ENCODE results near the gene LRRN2.

The LRRN2 gene

DNA sequence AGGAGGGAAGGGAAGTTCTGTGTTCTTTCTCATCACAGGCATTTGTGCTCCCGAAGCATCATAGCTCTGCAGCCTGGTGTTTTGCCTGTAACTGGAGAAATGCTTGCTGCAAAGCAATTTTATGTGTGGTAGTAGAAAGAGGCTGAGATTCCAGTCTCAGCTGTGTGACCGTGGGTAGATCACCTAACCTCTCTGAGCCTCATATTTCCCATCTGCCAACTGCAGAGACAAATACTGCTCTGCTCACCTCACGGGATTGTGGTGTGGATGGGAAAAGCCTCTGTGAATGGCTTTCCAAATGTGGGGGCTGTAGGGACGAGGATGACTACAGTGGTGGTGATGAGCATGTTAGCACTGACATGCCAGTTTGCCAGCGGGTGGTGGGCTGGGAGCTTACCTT is 85.3 kb downstream of the LRRN2 start:
- DNase-seq (ENCODE audit: low read depth) = no peak

DNA sequence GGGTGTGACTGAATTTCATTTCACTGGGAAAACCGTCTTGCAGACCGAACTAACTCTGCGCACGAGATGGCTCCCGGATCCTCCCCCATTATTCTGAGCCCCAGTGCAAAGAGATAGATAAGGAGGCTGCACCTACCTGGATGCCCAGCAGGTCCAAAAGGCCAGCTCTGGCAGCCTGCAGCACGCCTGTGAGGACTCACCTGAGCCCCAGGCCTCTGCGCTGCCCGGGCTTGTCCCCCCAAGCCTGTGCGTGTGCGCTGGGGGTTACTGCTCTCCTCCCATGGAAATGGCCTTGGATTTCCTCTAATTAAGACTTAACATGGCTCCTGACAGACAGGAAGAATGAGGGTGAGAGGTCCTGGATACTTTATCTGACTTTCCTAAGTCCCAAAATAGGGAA is 85.9 kb downstream of the LRRN2 start:
- DNase-seq (ENCODE audit: low read depth) = no peak

DNA sequence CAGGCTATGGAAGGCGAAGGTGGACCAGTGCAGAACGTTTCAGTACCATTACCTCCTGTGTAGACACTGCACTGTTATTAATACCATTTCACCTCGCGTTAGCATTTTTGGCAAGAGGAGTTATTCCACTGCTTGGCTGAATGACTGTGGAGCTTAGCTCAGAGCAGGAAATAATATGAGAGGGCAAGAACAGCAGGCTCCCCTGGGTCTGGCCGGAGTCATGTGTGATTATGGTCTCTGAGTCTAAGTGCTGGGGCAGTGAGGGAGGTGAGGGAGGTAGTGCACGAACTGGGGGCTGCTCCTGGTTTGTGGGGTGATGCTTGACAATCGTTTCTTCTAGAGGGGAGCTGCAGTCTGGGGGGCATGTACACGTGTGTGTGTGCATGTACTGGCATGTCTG is 86.4 kb downstream of the LRRN2 start:
- DNase-seq (ENCODE audit: low read depth) = no peak

DNA sequence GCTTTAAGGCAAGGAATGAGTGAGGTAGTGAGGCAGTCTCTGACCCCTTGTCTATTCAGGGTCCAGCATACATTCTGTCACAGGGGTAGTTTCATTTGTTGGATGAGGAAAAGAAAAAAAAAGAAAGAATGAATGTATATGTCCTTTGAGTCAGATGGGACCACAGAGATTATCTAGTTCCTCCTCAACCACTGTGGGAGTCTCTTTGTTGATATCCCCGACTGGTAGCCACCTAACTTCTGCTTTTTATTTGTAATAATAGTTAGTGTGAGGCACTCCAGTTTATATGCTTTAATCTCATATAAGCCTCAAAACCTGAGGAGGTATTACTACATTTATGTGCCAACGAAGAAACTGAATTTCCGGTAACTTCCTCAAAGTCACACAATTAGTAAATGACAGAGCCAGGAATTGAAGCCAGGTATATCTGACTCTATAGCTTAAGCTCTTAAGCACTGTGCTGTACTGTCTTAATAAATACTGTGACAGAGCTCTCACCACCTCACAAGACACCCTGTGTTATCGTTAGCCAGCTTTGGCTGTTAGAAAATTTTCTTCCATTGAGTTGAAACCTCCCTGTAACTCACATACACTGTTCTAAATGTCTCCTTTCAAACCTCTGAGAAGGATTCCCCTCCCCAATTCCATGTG is 87.1 kb downstream of the LRRN2 start:
- no peak for DNase-seq (ENCODE audit: low read depth)

DNA sequence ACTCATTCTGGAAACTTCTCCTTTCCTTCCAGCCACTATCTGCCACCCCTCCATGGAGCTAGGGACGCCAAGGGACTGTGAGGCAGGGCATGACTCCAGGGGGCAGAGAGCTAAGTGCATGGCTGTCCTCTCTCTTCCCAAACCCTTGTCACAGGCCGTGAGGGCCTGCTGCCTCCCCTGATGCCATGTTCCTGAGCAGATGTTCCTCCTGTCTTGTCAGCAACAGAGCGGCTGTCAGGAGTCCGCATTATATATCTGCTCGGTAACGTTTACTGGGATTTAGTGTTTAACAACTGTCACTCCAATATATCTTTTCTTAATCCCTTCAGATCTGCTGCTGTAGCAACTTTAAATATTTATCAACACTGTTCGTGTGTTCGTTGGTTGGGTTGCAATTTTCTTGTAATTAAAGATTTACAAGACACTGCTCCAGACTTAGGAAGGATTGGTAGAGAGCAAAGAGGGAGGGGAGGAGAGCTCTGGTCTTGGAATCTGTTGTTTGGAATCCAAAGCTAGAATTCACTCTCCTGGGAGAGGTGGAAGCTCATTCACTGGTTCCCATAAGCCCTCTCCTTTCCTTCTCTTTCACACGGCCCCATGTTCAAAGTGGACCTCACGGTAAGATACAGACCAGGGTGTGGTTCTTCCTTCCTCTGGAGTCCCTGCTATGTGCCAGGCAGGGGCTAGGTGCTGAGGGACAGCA is 93.1 kb downstream of the LRRN2 start:
- no peak for DNase-seq (ENCODE audit: low read depth)

DNA sequence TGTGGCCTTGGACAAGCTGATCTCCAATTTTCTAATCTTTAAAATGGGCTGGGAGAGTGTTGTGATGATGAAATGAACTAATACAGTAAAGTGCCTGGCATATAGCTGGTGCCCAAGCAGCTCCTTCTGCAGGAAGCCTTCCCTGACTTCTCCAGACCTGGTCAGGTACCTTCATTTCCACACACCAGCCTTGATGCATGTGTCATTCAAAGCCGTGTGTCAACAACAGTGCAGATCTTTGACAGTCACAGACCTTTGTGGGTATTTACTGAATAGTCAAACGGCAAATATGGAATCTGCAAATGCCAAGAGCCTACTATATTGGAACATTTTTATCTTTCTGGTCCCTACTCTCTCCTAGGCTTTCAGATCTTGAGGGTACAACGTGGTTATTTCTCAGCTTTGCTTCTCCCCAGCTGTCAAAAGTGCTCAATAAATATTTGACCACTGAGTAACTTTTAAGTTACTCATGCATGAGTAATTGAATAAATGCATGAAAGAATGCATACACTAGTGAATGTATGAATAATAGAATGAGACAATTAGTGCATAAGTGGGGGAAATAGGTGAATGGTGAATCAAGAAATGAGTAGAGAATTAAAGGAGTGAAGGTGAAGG is 94.0 kb downstream of the LRRN2 start:
- no peak for DNase-seq (ENCODE audit: low read depth)

DNA sequence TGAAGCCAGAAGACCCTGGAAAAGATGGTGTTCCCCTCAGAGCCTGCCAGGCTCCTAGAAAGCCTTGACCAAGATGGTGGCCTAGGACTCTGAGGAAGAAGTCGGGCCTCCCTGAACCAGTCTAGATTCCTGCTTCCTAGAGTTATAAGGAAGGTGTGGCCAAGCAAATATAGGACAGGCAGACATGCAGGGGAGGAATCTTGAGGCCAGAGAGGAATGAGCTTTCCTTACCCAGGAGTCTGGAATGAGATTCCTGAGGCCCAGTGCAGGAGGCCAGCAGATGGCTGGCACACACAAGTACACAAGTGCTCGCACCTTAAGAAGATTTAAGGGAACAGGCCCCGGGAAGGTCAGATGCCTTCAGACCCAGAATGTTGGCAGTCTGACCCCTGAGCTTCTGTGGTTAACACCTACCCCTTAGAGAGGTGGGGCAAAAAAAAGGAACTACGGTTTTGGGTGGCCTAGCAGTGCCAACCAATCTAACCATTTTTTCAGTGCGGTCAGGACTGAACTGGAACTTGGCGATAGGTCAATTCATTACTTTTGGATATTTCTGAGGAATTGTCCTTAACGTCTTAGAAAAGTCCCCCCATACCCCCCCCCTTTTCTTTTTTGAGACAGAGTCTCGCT is 96.0 kb downstream of the LRRN2 start:
- no peak for DNase-seq (ENCODE audit: low read depth)

DNA sequence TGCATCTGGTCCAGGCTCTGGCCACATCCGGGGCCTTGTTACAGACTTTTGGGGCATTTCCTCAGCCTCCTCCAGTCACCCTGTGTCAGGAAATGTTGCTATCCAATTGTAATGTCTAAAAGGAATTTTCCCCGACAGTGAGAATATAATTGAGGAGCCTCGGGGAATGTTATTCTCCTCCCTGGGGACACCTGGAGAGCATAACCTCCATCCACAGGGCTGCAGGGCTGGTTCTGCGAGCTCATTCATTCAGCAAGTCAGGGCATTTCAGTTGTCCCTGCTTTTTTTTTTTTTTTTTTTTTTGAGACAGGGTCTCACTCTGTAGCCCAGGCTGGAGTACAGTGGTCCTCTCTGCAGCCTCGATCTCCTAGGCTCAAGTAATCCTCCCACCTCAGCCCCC is 96.7 kb downstream of the LRRN2 start:
- no peak for DNase-seq (ENCODE audit: low read depth)

DNA sequence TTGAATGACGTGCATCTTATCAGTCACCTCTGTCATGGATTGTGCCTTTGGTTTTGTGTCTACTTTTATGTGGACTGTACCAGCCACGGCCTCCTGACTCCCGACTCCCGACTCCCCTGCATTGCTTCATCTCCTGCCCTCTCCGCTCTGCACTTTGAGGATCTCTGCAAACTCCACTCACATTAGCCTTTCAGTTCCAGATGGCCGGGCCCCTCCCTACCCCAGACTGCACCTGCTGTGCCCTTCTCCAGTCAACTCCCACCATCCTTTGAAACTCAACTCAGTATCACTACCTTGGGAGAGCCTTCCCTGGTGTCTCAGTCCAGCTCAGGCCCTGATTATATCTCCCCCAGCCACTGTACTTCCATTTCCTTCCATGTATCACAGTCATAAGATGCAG is 97.9 kb downstream of the LRRN2 start:
- DNase-seq (ENCODE audit: low read depth) = no peak

DNA sequence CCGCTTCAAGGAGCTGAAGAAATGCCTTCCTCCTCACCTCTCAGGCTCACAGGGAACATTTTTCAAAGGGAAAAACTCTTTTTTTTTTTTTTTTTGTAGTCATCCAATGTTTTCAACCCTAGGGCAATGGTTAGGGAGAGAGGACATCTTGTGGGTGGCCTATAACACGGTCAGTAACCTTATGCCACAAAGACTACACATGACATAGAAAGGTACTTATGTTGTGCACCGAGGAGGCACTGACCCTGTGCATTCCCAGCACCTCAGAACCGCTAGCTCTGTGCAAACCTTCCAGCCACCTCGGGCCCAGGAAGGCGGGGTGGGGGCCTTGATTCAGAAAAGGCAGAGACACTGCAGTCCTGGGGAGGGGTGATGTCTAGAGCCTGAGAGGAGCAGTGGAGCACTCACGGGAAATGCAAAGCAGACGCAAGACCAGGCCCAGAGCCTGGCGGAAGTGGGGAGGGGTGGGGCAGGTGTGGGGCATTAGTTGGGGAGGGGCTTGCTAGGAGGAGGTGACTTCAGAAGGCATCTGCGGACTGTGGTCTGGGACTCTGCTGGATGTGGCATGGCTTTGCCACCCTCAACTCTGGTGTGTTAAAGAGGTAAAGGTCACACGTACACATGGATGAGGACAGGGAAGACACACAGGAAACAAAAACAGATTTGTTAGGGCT is 100.7 kb downstream of the LRRN2 start:
- no peak for DNase-seq (ENCODE audit: low read depth)

DNA sequence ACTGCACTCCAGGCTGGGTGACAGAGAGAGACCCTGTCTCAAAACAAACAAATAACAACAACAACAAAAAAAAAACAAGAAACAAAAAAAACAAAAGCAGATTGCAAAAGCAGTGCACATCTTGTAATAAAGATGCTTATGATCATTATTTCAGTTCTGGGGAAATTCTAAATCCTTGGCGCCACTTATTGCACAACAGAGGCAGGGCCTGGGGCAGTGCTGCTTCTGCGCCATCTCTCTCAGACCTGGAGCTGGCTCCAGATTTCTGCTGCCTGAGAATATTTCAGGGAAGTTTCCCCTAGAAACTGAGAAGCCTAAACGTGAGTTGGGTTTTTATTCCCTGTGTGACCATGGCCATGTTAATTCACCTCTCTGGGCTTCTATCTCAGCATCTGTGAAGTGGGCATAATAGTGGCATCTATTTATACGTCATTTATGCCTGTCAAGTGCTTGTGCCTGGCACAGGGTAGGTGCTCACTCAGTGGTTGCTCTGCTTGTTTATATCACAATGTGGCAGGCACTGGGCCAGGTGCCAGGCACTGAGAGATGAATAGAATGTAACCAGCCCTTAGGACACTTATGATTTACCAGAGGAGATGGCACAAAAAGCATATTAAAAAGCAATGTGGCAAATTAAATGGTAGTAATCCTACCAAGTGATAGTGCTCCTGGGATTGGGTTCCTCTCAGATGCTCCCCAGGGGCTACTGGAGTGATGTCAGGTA is 101.5 kb downstream of the LRRN2 start:
- DNase-seq (ENCODE audit: low read depth) = no peak

DNA sequence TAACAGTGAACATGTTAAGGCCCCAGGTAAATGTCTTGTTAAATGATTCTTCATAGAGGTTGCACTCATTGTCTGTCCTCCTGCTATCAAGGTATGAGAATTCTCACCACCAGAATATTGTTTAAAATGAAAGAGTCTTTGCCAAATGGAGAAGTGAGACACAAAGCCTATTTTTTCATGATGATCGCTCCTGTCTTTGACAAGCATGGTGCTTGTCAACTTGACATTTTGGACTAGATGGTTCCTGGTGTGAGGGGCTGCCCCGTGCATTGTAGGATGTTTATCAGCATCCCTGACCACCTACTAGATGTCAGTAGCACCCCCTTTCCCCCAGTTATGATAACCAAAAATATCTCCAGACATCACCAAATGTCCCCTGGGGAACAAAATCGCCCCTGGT is 103.8 kb downstream of the LRRN2 start:
- DNase-seq (ENCODE audit: low read depth) = no peak

DNA sequence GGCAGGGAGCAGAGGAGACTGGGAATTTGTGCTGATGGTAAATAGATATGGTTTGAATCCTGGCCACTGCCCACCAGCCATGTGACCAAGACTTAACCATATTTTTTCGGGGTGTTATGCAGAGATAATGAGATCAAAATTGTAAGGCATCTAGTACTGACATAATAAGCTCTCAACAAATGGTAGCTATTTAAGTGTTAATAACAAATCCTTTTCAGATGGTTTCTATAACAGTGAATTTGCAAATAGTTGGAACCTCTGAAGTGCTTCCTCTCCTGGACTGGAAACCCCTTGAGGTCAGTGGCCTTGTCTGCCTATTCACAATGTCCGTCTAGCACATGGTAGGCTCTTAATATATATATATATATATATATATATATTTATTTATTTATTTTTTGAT is 104.7 kb downstream of the LRRN2 start:
- no peak for DNase-seq (ENCODE audit: low read depth)

DNA sequence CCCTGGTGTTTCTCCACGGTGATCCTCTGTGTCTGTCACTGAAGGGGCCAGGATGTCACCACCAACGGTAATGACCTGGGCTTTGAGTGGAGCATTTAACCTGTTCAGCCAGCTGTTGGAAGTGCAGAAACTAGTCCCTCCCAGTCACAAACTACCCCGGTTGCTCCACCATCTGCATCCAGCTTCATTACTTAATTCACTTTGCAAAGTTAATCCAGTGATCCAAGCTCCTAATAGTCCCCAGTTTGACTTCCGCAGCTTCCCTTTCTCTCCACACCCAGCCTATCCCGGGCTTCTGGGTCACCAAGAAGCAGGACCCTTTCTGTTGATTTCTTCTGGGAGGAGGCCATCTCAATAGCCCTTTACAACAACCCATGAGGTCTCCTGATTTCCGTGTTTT is 105.9 kb downstream of the LRRN2 start:
- DNase-seq (ENCODE audit: low read depth) = no peak

DNA sequence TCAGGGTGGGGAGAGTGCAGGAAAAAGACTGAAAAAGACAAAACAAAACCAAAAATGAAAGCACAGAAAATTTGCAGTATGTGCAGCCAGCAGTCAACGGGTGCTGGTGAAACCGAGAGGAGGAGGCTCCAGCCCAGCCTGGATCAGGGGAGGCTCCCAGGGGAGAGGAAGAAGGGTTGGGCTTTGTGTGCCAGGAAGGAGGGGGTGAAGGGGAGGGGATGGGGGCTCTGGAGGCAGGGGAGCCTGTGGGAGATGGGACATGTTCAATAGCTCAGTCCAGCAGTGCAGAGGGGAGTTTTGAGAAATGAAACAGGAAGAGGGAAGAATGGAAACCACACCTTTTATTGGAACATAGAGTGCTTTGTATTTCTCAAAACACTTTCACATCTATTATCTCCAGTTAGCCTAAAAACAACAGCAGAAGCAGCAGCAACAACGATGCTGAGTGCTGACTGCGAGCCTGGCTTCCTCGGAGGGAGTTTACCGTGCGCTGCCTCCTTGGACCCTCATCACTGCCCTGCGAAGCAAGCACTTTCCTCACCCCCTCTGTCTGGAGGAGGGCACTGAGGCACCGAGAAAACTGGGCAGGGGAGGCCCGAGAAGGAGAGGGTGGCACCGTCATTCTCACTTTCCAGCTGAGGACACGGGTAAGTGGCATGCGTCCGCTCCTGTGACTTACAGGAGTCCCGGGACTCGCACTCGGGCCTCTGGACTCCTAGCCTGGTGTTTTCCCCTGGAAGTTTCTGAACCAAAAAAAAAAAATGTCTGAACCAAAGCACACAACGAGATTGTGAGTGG is 106.5 kb downstream of the LRRN2 start:
- DNase-seq (ENCODE audit: low read depth) = no peak

DNA sequence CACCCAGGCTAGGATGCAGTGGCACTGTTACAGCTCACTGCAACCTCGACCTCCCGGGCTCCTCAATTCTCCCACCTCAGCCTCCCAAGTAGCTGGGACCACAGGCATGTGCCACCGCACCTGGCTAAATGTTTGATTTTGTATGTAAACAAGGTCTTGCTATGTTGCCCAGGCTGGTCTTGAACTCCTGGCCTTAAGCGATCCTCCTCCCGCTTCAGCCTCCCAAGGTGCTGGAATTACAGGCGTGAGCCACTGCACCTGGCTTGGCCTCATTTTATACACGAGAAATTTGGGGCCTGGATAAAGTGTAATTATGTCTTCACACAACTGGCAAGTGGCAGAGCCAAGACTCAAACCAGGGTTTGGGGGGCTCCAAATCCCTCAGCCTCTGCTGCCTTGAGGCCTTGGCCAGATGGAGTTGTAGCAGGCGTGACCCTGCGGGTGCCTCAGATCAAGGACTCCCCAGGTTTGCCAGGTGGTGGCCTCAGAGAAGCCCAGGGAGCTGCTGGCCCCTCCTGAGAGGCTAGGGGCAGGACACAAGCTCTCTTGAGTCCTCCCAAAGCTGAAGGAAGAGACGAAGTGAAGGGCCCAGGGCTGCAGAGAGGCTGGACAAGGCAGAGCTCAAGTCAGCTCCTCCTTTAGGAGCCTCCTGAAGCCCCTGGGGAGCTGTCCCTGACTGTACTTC is 107.6 kb downstream of the LRRN2 start:
- DNase-seq (ENCODE audit: low read depth) = no peak

DNA sequence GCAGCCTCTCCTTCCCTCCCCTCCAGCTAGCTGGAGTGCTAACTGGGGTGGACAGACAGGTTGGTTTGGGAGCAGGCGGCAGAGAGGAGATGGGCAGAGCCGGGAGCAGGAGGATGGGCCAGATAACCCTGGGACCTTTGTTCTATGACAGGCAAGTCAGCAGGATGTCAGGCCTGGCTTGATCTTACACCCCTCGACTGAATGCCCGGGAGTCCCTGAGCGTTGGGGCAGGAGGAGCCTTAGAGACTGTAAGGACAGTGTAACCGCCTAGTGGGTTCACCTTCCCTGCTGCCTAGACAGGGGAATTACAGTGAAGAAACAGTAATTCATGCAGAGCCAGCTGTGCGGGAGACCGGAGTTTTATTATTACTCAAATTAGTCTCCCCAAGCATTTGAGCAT is 109.1 kb downstream of the LRRN2 start:
- no peak for DNase-seq (ENCODE audit: low read depth)

DNA sequence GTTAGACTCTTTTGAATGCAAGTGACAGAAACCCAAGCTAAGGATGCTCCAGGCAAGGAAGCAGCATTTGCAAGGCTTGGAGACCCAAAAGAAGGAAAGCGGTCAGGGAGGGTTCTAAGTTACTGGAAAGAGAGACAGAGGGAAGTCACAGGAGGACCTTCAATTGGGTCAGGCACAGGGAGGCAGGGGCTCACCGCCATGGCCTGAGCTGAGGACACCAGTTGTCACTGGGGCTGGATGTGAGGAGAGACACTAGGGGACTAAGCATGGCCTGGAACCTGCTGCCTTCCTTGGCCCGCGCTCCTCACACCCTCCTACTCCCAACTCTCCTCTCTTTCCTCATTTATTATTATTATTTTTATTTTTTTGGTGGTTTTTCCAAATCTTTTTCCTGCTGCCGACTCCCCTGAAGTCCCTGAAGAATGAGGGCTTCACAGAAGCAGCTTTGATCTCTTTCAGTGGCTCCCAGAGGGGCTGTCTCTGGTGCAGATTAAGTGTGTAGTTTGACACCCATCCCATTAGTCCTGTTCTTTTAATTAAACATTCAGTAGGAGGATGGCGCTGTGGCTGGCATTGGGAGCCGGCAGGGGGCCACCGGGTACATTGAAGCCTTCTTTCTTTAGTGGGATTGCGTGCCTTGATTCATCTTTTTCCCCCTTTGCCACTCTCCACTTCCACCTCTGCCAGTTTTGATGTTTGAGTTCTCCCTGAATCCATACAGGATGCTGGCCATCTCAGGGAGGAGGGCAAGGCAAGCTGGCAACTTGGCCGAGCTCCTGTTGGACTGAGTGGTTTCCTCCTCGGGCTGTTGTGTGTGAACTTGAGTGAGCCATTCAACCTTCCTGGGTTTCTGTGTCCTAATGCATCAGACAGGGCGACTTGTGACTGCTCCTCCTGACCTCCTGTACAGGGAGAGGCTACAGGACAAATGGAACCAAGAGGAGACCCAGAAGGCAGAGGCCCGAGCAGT is 110.0 kb downstream of the LRRN2 start:
- no peak for DNase-seq (ENCODE audit: low read depth)

DNA sequence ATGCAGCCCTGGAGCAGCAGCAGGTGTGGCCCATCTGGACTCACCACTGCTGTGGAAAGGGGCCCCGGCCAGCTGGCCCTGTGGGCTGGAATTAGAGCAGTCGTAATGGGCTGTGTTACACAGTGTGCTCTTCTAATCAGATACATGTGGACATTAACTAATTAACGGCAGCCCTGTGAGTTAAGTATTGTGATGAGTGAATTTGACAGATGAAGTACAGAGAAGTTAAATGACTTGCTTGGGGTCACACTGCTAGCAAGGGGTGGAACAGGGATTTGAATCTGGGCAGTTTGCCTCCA is 110.7 kb downstream of the LRRN2 start:
- DNase-seq (ENCODE audit: low read depth) = no peak

All from T follicular helper cell (primary cell).